Endothelial cell of umbilical vein (primary cell): Measurements from ENCODE around the gene NKAIN4. TPM values are rescaled to one million over a fixed set of nuclear protein-coding genes. Genes with fewer than 3 reads are reported as not detected.

Experiments used
- BruUV-seq: library from RNA; stranded (reverse); fragments of 400-500 nt; replicated peaks from 2 replicates; lab custom pipeline; 2021; lab: Mats Ljungman, UMichigan
- CTCF ChIA-PET: fragments of 300-600, 350-600 bp; sonication (Branson Sonifier 250); formaldehyde crosslinking; loops from one replicate; lab custom pipeline; 2021; ENCODE audit warnings: antibody characterized with exemption, inconsistent platforms; lab: Charles Lee
- POLR2A ChIA-PET: fragments of 300-600, 350-600 bp; sonication (Branson Sonifier 250); formaldehyde crosslinking; loops from one replicate; lab custom pipeline; 2021; ENCODE audit warnings: antibody characterized with exemption, inconsistent platforms; lab: Charles Lee
- DNase-seq: peaks from one replicate; pipeline ENCODE4 v3.0.0-alpha.2; 2011; ENCODE audit warnings: low read depth, low spot score
- FAIRE-seq: peaks from 2 replicates; lab custom pipeline; 2011; peaks lifted over from hg19 to GRCh38; lab: Jason Lieb, UNC
- H2AFZ ChIP-seq: 2 replicates; pipeline ENCODE4 v1.6.0; 2012; ENCODE audit warnings: low read depth, low read length, control low read depth, inconsistent platforms
- H3K27ac ChIP-seq: 2 replicates; pipeline ENCODE4 v1.5.1; 2011; ENCODE audit warnings: low read depth, mild to moderate bottlenecking, control low read depth, low read length, moderate library complexity; ENCODE audit not compliant: insufficient read depth
- H3K27me3 ChIP-seq, 2 experiments: 2 replicates each; pipeline versions ENCODE4 v1.6.0 to v1.6.1; 2011; ENCODE audit warnings: low read length in 2 of 2, mixed read lengths in 1 of 2; ENCODE audit not compliant: control insufficient read depth in 2 of 2, insufficient read depth in 2 of 2
- H3K36me3 ChIP-seq, 2 experiments: 2 replicates in 1 of 2; 3 replicates in 1 of 2; pipeline ENCODE4 v1.5.1; 2011; ENCODE audit warnings: low read length in 2 of 2, mild to moderate bottlenecking in 1 of 2, moderate library complexity in 1 of 2; ENCODE audit not compliant: control insufficient read depth in 2 of 2, insufficient read depth in 2 of 2; ENCODE audit errors: extremely low read depth in 1 of 2
- H3K4me1 ChIP-seq: 3 replicates; pipeline ENCODE4 v1.5.1; 2011; ENCODE audit warnings: mild to moderate bottlenecking, low read length; ENCODE audit not compliant: control insufficient read depth, insufficient read depth; ENCODE audit errors: extremely low read depth
- H3K4me2 ChIP-seq: 2 replicates; pipeline ENCODE4 v1.6.1; 2011; ENCODE audit warnings: low read length, control low read depth, mixed read lengths; ENCODE audit not compliant: insufficient read depth
- H3K4me3 ChIP-seq, 3 experiments: fragments of 200-600 bp in 1 of 3; sonication (generic), shearing (Covaris generic) in 1 of 3; replicated peaks in 1 of 3; 2 replicates each; pipeline ENCODE4 v1.5.1; 2011 to 2016; ENCODE audit warnings: control low read depth in 3 of 3, low read length in 3 of 3, mild to moderate bottlenecking in 2 of 3, inconsistent platforms in 1 of 3, low read depth in 1 of 3, moderate library complexity in 1 of 3; ENCODE audit not compliant: insufficient read depth in 1 of 3
- H3K79me2 ChIP-seq: 2 replicates; pipeline ENCODE4 v1.6.0; 2012; ENCODE audit warnings: low read length, inconsistent platforms; ENCODE audit not compliant: control insufficient read depth, insufficient read depth
- H3K9ac ChIP-seq: replicated peaks from 2 replicates; pipeline ENCODE3; 2011; ENCODE audit warnings: low read length, control low read depth; ENCODE audit not compliant: insufficient read depth; ENCODE audit errors: extremely low read depth
- H3K9me1 ChIP-seq: replicated peaks from 3 replicates; pipeline ENCODE4 v1.6.0; 2011; ENCODE audit warnings: mild to moderate bottlenecking, low read length; ENCODE audit not compliant: control insufficient read depth, insufficient read depth; ENCODE audit errors: extremely low read depth
- H3K9me3 ChIP-seq: replicated peaks from 2 replicates; pipeline ENCODE4 v1.5.1; 2012; ENCODE audit warnings: low read length, inconsistent platforms; ENCODE audit not compliant: control insufficient read depth, insufficient read depth
- H4K20me1 ChIP-seq: replicated peaks from 2 replicates; pipeline ENCODE3; 2011; ENCODE audit warnings: mild to moderate bottlenecking, low read length; ENCODE audit not compliant: control insufficient read depth, insufficient read depth; ENCODE audit errors: extremely low read depth
- CTCF ChIP-seq, 2 donors: IDR thresholded peaks; 1 replicate in 1 of 2; 2 replicates in 1 of 2; pipeline ENCODE4 v1.5.1; 2011; ENCODE audit warnings: low read length in 2 of 2, mild to moderate bottlenecking in 2 of 2, moderate library complexity in 2 of 2, control low read depth in 1 of 2, inconsistent platforms in 1 of 2, low read depth in 1 of 2; ENCODE audit not compliant: insufficient read depth in 1 of 2; ENCODE audit errors: extremely low read depth in 1 of 2
- EZH2 ChIP-seq: IDR thresholded peaks from 2 replicates; pipeline ENCODE4 v1.6.1; 2012; ENCODE audit warnings: borderline replicate concordance, low read depth, mild to moderate bottlenecking, moderate library complexity, low read length, inconsistent platforms; ENCODE audit not compliant: severe bottlenecking
- GATA2 ChIP-seq: IDR thresholded peaks from 2 replicates; pipeline ENCODE4 v1.7.0; 2011; ENCODE audit warnings: low read depth, mild to moderate bottlenecking, moderate library complexity, mixed read lengths, low read length; ENCODE audit not compliant: insufficient read length, insufficient read depth
- JUN ChIP-seq: IDR thresholded peaks from 2 replicates; pipeline ENCODE4 v1.6.1; 2011; ENCODE audit warnings: borderline replicate concordance, low read depth; ENCODE audit not compliant: insufficient read length, insufficient read depth
- MAX ChIP-seq: IDR thresholded peaks from 2 replicates; pipeline ENCODE4 v1.6.1; 2011; ENCODE audit not compliant: insufficient read depth, insufficient read length
- MYC ChIP-seq: IDR thresholded peaks from one replicate; pipeline ENCODE4 v1.6.1; 2011; ENCODE audit warnings: mild to moderate bottlenecking, low read depth, low read length
- POLR2A ChIP-seq: IDR thresholded peaks from 2 replicates; pipeline ENCODE4 v1.6.1; 2012; ENCODE audit warnings: low read depth, mild to moderate bottlenecking, control low read depth, low read length
- POLR2AphosphoS5 ChIP-seq: IDR thresholded peaks from 2 replicates; pipeline ENCODE4 v1.6.1; 2012; ENCODE audit warnings: low read depth, mild to moderate bottlenecking, control low read depth, low read length, moderate library complexity; ENCODE audit not compliant: insufficient read depth
- dilution Hi-C: fragments of 300-500 bp; cut with MboI; formaldehyde crosslinking; loops from one replicate; pipeline ENCODE4 v1.15.0; 2019; ENCODE audit warnings: low sequenced_read_pairs; ENCODE audit not compliant: extremely low pct_ligation_motif_present
- intact Hi-C: fragments of 100-400 bp; cut with micrococcal nuclease; formaldehyde crosslinking; loops from one replicate; pipeline ENCODE4 v1.10.0; 2022
- polyA plus RNA-seq, 4 experiments: library from polyadenylated mRNA; depleted of rRNA in 3 of 4; stranded (reverse) in 3 of 4; unstranded in 1 of 4; fragments of >200 nt; gene quantifications; 2 replicates each; pipeline versions ENCODE4 v1.2.1 to v1.2.3, GENCODE V29; 2011 to 2012; ENCODE audit warnings: missing spikeins in 1 of 4
- total RNA-seq: library from RNA; stranded (reverse); gene quantifications from 2 replicates; pipeline ENCODE4 v1.2.3, GENCODE V29; 2021

Gene NKAIN4
- total and polyA plus RNA-seq, 2 donors (not counting 3 experiments of a cell fraction or from before 2014, with no cell fraction given) = 0.04 TPM; not detected in 1

GRCh38 chr20:63269724-63270123 is 15.5 kb upstream of the NKAIN4 start:
- dilution Hi-C loops (no loop called here), intact Hi-C loops (loop anchor here (5.0 kb wide), 1 partner anchor 32 kb away; the partner anchor contains the start of gene BIRC7)
- Histone ChIP-seq H3K27ac (no peak overlapping the region), H2AFZ (no peak overlapping the region), H3K4me3 (no peak overlapping the region), H4K20me1 (no peaks in the 10 kb centered on the region), H3K4me1 (peaks cover 6% of the 10 kb centered on the region), H3K36me3 (no peaks in the 10 kb centered on the region), H3K79me2 (peaks cover 20% of the 10 kb centered on the region), H3K4me2 (no peak overlapping the region), H3K9me1 (no peaks in the 10 kb centered on the region), H3K27me3 (peaks cover 0 to 1% of the 10 kb centered on the region in 2 experiments), H3K9me3 (no peaks in the 10 kb centered on the region), H3K9ac (no peak overlapping the region)
- CTCF ChIA-PET = interaction anchor here (1.6 kb wide), 1 partner anchor 46 kb away, joined by 5 read pairs; no protein-coding TSS in a partner anchor
- TF ChIP-seq CTCF (IDR thresholded peaks at IDR 0.05; ENCODE audit: extremely low read depth in 1 of 2, insufficient read depth in 1 of 2, low read depth in 1 of 2, low read length in 2 of 2) (no peak), EZH2 (no peak), MYC (no peak), MAX (no peak), POLR2A (no peak), JUN (no peak), POLR2AphosphoS5 (no peak), GATA2 (no peak)
- no TSS peak for BruUV-seq
- FAIRE-seq (no peak), DNase-seq (no peak)
- POLR2A ChIA-PET = no interaction called here
